Bronchial epithelial cell (primary cell): ENCODE measurements around the gene ZNF175. TPM values are rescaled to one million over a fixed set of nuclear protein-coding genes. Genes with fewer than 3 reads are reported as not detected.

Source experiments
- DNase-seq: peaks from one replicate; pipeline ENCODE4 v3.0.0-alpha.2; 2010; ENCODE audit warnings: low read depth
- FAIRE-seq: peaks from 2 replicates; lab custom pipeline; 2011; peaks lifted over from hg19 to GRCh38; lab: Jason Lieb, UNC
- H3K27me3 ChIP-seq: 2 replicates; pipeline ENCODE4 v1.5.1; 2011; ENCODE audit warnings: low read length; ENCODE audit not compliant: control insufficient read depth, insufficient read depth
- H3K36me3 ChIP-seq: 2 replicates; pipeline ENCODE4 v1.5.1; 2011; ENCODE audit warnings: low read length; ENCODE audit not compliant: control insufficient read depth, insufficient read depth
- H3K4me3 ChIP-seq: 2 replicates; pipeline ENCODE4 v1.5.1; 2011; ENCODE audit warnings: mild to moderate bottlenecking, low read depth, low read length, control low read depth
- total RNA-seq: library from RNA; depleted of rRNA; stranded (reverse); fragments of >200 nt; gene quantifications from 2 replicates; pipeline ENCODE4 v1.2.1, GENCODE V29; 2014
- TF ChIP-seq, protein P1 (sequence below): IDR thresholded peaks from 2 replicates; pipeline ENCODE4 v1.5.1; 2011; ENCODE audit warnings: mild to moderate bottlenecking, moderate library complexity, low read length, control low read depth, inconsistent platforms; ENCODE audit not compliant: insufficient read depth, severe bottlenecking

The ZNF175 gene
- total RNA-seq, 1 donor from 2014 or later: 1.6 TPM

DNA sequence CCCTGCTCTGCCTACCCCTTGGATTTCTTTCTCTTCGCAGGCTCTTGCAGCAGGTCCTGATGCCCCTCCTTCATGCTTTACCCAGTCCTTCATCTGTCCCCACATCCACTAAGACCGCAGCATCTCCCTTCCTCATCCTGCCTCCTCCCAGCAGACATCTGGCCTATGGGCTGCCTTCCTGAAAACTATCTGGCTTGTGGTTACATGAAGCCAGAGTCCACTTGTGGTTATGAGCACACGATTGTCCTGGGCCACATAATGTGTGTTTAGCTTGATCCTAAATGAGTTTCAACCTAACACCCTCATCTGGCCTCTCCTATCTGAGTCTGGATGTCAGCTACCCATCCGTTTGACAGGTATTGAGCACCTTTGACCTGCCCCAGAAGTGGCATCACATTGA lies 5.5 kb upstream of the ZNF175 start:
- peak; percentile 66 for FAIRE-seq
- H3K4me3 ChIP-seq: no peak overlapping the region
- H3K36me3 ChIP-seq: no peaks in the 10 kb centered on the region
- TF ChIP-seq, protein P1, sequence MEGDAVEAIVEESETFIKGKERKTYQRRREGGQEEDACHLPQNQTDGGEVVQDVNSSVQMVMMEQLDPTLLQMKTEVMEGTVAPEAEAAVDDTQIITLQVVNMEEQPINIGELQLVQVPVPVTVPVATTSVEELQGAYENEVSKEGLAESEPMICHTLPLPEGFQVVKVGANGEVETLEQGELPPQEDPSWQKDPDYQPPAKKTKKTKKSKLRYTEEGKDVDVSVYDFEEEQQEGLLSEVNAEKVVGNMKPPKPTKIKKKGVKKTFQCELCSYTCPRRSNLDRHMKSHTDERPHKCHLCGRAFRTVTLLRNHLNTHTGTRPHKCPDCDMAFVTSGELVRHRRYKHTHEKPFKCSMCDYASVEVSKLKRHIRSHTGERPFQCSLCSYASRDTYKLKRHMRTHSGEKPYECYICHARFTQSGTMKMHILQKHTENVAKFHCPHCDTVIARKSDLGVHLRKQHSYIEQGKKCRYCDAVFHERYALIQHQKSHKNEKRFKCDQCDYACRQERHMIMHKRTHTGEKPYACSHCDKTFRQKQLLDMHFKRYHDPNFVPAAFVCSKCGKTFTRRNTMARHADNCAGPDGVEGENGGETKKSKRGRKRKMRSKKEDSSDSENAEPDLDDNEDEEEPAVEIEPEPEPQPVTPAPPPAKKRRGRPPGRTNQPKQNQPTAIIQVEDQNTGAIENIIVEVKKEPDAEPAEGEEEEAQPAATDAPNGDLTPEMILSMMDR: no peak
- H3K27me3 ChIP-seq: no peaks in the 10 kb centered on the region
- no peak for DNase-seq

DNA sequence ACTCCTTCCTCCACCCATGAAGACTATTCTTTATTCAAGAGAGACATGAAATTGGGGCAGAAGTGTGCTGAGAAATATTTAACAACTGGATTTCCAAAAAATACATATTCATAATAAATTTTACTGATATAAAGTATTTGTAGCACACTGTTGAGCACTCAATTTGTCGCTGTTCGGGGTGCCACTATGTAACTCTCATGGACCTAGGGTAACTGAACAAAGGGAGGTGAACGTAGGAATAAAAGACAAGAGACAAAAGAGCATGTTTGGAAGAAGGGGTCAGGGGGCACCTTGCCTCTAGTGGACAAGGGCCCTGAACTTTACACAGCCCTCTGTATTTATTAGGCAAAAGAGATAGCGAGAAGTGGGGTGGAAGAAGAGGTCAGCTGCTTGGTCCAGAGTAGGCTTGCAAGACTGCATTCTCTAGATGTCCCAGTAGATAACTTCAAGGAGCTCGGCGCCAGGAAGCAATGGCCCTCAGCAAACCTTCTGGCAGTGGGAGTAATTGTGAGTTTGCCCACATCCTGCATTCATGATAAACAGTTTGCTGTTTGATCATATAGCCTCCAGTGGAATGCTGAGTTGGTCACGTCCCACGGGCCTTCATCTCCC lies 4.5 kb upstream of the ZNF175 start:
- DNase-seq (no peak), FAIRE-seq (no peak)
- Histone ChIP-seq H3K27me3 (no peaks in the 10 kb centered on the region), H3K36me3 (no peaks in the 10 kb centered on the region), H3K4me3 (no peak overlapping the region)
- TF ChIP-seq, protein P1: no peak

DNA sequence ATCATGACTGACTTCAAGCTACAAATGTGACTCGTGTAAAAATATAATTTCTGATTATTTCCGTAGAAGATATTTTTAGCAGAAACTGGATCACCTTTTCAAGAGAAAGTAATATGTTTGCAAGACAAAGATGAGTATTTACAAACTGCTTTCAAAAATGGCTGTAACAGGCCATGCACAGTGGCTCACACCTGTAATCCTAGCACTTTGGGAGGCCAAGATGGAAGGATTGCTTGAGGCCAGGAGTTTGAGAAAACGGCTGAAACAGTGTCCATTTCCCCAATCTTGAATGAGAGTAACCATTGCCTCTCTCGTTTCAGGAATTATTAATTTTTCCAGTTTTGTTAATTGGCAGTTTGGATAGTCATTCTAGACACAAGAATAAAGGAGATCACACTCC lies 3.5 kb upstream of the ZNF175 start:
- Histone ChIP-seq H3K27me3 (no peaks in the 10 kb centered on the region), H3K36me3 (no peaks in the 10 kb centered on the region), H3K4me3 (no peak overlapping the region)
- TF ChIP-seq, protein P1: no peak
- DNase-seq (no peak), FAIRE-seq (no peak)

DNA sequence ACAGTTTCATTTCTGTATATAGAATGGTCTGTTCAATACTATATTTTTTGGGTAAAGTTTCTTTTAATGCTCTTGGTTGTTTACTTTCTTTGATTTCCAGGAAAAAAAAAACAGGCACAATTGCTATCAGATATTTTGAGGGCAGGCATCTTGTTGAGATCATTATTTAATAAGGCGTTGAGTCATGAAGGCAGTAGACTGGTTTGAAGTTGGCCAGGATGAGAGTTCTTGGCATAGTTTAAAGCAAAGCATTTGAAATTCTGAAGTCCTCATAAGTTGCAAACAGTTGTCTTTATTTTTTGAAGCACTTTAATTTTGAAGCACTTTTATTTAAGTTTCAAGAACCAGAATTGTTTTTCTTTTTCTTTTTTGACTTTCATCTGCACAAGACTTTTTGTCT lies 2.6 kb upstream of the ZNF175 start:
- Histone ChIP-seq H3K27me3 (no peaks in the 10 kb centered on the region), H3K36me3 (peaks cover 4% of the 10 kb centered on the region), H3K4me3 (no peak overlapping the region)
- FAIRE-seq: no peak
- TF ChIP-seq, protein P1: no peak
- no peak for DNase-seq

DNA sequence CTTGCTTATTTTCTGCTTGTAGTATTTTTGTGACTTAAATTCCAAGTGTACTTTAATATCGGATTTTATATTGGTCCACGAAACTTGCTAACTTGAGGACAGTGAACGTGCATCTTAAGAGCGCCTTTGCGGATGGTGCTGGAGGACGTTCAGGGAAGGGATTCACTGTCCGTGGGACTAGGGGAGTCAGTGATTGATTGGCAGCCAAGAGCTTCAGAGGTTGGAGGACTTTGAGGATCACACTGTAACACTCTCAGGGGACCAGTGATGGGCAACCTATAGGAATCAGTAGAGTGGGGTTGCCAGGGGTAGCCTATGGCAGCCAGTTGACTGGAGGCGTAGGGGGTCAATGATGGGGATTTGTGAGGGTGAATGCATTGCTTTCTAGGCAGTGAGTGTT lies 516 bp downstream of the ZNF175 start:
- Histone ChIP-seq H3K27me3 (no peaks in the 10 kb centered on the region), H3K36me3 (peaks cover 6% of the 10 kb centered on the region), H3K4me3 (peak overlapping the region; percentile 86)
- DNase-seq (peak; percentile 6), FAIRE-seq (peak; percentile 40)
- TF ChIP-seq, protein P1: no peak

DNA sequence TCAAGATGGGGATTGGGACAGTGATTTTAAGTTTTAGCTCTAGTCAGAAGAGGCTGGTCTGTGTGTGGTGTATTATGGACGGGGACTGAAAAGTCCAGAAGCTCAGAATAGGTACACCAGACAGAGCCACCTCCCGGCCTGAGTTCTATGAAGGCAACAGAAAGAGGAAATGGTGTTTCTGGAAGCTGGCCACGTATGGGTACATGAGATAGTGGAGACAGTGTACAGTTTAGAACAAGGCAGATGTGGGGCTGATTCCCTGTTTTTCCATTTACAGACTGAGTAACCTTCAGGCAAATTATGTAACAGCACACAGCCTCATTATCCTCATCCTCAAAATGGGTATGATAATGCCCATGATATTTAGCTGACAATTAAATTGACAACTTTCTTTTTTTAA lies 1.3 kb downstream of the ZNF175 start:
- Histone ChIP-seq H3K4me3 (no peak overlapping the region), H3K27me3 (no peaks in the 10 kb centered on the region), H3K36me3 (peaks cover 6% of the 10 kb centered on the region)
- TF ChIP-seq, protein P1: no peak
- no peak for DNase-seq
- FAIRE-seq: no peak
